GM10248 (cell line): ENCODE data around the gene MAB21L1.

Experiments used
- CTCF ChIA-PET: fragments of 300-600 bp; sonication (Branson Sonifier 250); formaldehyde crosslinking; extraction: SDS; loops from one replicate; lab custom pipeline; 2021; ENCODE audit warnings: antibody characterized with exemption; lab: Yijun Ruan, JAX
- POLR2A ChIA-PET: fragments of 350-650 bp; sonication (Branson Sonifier 250); formaldehyde crosslinking; extraction: SDS; loops from one replicate; lab custom pipeline; 2020; ENCODE audit warnings: antibody characterized with exemption; lab: Yijun Ruan, JAX
- DNase-seq: peaks from one replicate; pipeline ENCODE4 v3.0.0; 2012; ENCODE audit errors: extremely low spot score
- CTCF ChIP-seq: IDR thresholded peaks from 2 replicates; pipeline ENCODE4 v1.5.1; 2012; ENCODE audit warnings: mild to moderate bottlenecking, low read depth; ENCODE audit errors: extremely low read depth, missing control alignments, control extremely low read depth

Gene MAB21L1

GRCh38 chr13:35477386-35477946 lies 977 bp upstream of the MAB21L1 start:
- DNase-seq: no peak
- CTCF ChIA-PET: no interaction called here
- POLR2A ChIA-PET: no interaction called here
- no peak for TF ChIP-seq CTCF

DNA sequence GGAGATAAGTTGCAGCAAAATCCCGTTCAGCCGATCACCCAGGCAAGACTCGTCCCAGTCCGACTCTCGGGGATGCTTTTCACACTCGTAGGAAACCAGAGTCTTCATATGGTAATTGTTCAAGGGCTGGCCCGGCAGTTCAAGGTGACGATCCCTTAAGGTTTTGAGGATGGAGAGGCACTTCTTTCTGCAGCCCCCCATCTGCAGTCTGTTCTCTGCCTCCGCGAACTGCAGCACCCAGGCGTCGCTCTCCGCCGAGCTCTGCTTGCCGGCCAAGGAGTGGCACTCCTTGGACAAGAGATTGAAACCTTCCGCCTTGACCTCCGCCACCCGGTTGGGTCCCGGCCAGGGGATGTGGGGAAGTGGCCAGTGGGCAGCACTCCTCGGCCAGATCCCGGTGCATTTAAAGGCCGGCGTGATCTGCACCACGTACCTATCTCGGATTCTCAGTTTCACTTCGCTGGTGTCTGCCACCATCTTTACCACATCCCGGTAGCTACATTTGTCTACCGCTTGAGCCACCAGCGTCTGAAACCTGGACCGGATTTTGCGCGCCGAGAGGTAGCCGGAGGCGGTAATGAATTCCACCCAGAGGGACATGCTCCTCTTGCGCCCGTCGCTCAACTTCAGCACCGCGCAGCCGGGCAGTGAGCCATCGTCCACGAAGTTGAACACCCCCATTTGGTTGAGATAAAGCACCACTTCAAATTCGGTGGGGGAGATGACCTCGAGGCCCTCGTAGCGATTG lies 1.1 kb downstream of the MAB21L1 start:
- ChIA-PET CTCF (no interaction called here), POLR2A (no interaction called here)
- DNase-seq: no peak
- TF ChIP-seq CTCF: no peak

GRCh38 chr13:35474496-35475211 lies 1.8 kb downstream of the MAB21L1 start:
- DNase-seq: no peak
- ChIA-PET CTCF (no interaction called here), POLR2A (no interaction called here)
- no peak for TF ChIP-seq CTCF

DNA sequence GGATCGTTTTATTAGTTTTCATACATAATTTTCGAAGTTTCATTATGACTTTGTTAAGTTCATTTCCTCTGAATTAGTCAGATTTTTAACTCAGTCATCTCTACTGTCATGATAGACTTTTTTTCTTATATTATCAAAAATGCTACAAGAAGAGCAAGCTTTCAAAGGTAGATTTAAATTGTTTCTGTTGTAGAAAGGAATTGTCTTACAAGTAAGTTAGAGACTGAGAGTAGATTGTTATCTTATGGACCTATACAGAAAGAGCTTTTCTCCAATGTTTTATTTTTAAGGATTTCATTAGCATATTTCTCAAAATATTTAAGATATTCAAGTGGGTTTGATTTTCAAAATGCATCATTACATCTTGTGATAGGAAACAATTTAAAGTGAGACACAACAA lies 2.7 kb downstream of the MAB21L1 start:
- ChIA-PET CTCF (no interaction called here), POLR2A (no interaction called here)
- DNase-seq: no peak
- TF ChIP-seq CTCF: no peak

DNA sequence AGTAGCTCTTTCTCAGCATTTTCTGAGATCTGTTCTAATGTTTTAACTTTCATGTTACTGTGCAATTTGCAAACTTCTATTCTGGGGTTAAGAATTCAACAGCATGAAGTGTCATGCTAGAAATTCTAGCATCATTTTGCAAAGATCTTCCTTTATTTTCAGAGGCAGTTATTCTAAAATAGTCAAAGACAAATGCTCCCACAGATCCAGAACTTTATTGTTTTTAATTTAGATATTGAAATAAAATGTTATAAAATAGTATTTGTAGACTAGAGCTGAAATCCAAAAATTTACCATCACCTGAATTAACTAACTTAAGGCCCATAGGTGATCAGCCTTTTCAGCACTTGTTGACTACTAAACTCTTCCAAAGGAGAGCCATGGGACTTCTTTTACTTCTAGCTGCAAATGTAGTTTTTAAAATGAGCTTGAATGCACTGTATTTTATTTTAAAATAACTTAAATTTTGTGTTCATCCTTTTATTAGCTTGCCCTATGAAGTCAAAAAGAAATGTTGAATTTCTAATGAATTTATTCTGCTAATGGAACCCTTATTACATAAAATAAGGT lies 3.2 kb downstream of the MAB21L1 start:
- CTCF ChIA-PET: no interaction called here

More for the DNA sequence above, 3.2 kb downstream of the MAB21L1 start:
- POLR2A ChIA-PET: no interaction called here
- no peak for TF ChIP-seq CTCF
- DNase-seq: no peak
